SJCRH30 (cell line): ENCODE data around the gene ADRA2A. TPM values are rescaled to one million over a fixed set of nuclear protein-coding genes. Genes with fewer than 3 reads are reported as not detected.

Experiments
- DNase-seq, 2 experiments: peaks; one replicate each; pipeline ENCODE4 v3.0.0-alpha.2; 2015 to 2020
- H3K27ac ChIP-seq: fragments of 250-450 bp; sonication (Bioruptor Pico); 2 replicates; pipeline ENCODE4 v1.5.1; 2020; ENCODE audit warnings: mild to moderate bottlenecking, moderate library complexity
- H3K27me3 ChIP-seq: fragments of 250-450 bp; sonication (Bioruptor Pico); 2 replicates; pipeline ENCODE4 v1.5.1; 2020; ENCODE audit warnings: mild to moderate bottlenecking, moderate library complexity
- H3K36me3 ChIP-seq: fragments of 250-450 bp; sonication (Bioruptor Pico); 2 replicates; pipeline ENCODE4 v1.5.1; 2020; ENCODE audit warnings: mild to moderate bottlenecking, moderate library complexity
- H3K4me1 ChIP-seq: fragments of 250-450 bp; sonication (Bioruptor Pico); 2 replicates; pipeline ENCODE4 v1.5.1; 2020; ENCODE audit warnings: mild to moderate bottlenecking, moderate library complexity
- H3K4me3 ChIP-seq: fragments of 250-450 bp; sonication (Bioruptor Pico); 2 replicates; pipeline ENCODE4 v1.5.1; 2020; ENCODE audit warnings: mild to moderate bottlenecking, moderate library complexity
- H3K9me3 ChIP-seq: fragments of 250-450 bp; sonication (Bioruptor Pico); replicated peaks from 2 replicates; pipeline ENCODE4 v1.5.1; 2020; ENCODE audit warnings: mild to moderate bottlenecking, moderate library complexity
- total RNA-seq: library from RNA; depleted of rRNA; stranded (reverse); fragments of >200 nt; shearing (Covaris generic); gene quantifications from 2 replicates; pipeline ENCODE4 v1.2.3, GENCODE V29; 2014

Gene ADRA2A
- total RNA-seq, 1 experiment from 2014 or later: 0.79 TPM

- Histone ChIP-seq H3K4me3 (no peak overlapping the region), H3K27me3 (no peaks in the 10 kb centered on the region; the same call in 1 of the 2 replicates), H3K4me1 (peaks cover 11% of the 10 kb centered on the region), H3K9me3 (no peaks in the 10 kb centered on the region), H3K27ac (no peak overlapping the region), H3K36me3 (no peaks in the 10 kb centered on the region)
- DNase-seq: no peak
These were observed 35.5 kb downstream of the ADRA2A start for GRCh38 chr10:111112333-111112732.

DNA sequence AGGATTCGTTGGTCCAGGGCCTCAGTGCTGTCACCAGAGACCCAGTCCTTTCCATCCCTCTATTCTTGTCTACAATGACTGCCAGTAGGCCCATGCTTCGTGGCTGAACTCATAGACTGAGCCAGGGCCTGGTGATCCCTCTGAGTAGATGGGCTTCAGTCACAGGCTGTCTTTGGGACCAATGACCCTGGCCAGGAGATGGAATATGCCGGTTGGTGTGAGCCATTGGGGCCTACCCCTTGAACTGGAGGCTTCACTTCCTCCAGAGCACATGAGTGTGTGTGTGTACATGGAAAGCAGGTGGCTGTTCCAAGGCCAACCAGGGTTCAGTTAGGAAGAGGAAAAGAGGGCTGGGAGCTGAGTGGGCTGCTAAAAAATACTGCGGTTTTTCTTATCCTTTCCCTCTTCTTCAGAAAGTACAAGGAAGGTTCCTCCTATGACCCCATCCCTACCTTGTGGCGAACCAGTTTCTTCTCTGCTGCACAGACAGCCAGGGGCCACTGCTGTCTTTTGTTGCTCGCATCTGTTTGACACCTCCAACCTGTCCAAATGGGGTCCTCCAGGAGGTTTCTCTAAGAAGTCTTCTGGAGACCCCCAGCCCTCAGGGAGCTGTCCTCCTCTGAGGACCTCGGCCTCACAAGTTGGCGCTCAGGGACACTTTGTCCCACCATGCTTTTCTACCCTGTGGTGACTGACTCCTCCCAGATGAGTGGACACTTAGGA, 36.6 kb downstream of the ADRA2A start:
- Histone ChIP-seq H3K4me1 (peaks cover 11% of the 10 kb centered on the region), H3K4me3 (no peak overlapping the region), H3K27ac (no peak overlapping the region), H3K27me3 (peaks cover 4% of the 10 kb centered on the region; the same call in 1 of the 2 replicates), H3K36me3 (no peaks in the 10 kb centered on the region), H3K9me3 (no peaks in the 10 kb centered on the region)
- no peak for DNase-seq

DNA sequence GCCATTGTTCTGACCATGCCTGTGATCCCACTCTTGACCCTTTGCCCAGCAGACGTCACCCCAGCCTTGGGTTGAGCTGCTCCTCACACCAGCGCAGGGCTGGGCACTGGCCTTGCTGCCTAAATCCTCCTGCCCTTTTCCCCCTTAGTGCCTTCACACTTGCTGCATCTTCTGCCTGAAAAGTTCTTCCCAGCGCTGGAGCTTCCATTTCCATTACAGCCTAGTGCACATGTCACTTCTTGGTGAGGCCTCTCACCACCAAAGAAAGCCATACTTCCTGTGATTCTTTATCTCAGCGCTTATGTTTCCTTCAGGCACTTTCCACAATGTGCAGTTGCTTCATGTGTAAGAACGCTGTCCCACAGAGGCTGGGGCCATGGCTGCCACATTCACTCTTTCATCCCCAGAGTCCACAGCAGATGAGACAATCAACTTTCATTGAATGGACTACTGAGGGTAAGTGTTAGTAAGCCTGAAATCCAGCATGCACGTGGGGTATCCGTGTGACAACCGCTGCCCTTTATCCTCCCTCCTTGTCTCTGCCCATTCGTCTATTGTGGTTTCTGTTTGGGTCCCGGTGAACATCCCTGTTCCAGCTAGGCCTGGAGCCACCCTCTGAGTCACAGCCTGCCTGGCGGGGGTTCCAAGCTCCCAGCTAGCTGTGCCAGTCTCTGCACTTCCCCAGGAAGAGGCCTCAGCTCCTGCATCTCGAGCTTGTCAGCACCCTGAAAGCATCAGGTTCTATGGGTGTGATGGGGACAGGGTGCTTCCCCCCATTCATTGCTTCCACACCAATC, 37.3 kb downstream of the ADRA2A start:
- no peak overlapping the region for H3K27ac ChIP-seq
- H3K27me3 ChIP-seq: peaks cover 4% of the 10 kb centered on the region; the same call in 1 of the 2 replicates
- H3K9me3 ChIP-seq: no peaks in the 10 kb centered on the region
- H3K4me3 ChIP-seq: no peak overlapping the region
- H3K4me1 ChIP-seq: peaks cover 11% of the 10 kb centered on the region
- no peak for DNase-seq
- H3K36me3 ChIP-seq: no peaks in the 10 kb centered on the region

DNA sequence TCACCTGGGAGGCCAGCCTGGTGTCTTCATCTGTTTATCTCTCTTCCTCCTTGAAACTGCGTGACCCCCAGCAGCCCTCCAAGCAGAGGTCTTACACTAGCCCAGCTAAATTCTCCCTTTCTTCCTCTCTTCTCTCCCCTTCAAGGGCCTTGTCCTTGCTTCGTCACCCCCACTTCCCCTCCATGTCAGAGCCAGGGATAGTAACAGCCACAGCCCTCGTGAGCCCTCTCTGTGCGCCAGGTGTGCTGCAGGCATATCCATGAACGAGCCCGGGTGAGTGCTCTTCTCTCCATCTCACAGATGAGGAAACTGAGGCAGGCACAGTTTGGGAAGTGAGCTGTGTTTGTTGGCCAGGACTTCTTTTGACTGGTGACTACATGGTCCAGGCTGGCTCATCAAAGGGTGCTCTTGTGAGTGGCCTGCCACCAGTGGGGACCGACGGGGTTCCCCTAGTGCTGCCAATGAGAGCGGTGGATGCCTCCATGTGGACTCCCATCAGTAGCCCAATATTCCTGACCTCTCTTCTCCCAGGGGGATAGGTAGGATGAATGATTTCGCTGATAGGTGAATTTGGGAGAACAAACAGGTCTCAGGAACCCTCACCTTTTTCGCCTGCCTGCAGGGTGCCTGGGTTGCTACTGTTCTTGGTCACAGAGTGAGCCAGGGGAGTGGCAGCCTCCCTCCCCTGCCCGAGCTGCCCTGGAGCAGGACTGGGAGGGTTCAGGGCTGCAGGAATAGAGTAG, 38.1 kb downstream of the ADRA2A start:
- DNase-seq: no peak
- H3K27me3 ChIP-seq: peaks cover 4% of the 10 kb centered on the region; the same call in 1 of the 2 replicates

DNA sequence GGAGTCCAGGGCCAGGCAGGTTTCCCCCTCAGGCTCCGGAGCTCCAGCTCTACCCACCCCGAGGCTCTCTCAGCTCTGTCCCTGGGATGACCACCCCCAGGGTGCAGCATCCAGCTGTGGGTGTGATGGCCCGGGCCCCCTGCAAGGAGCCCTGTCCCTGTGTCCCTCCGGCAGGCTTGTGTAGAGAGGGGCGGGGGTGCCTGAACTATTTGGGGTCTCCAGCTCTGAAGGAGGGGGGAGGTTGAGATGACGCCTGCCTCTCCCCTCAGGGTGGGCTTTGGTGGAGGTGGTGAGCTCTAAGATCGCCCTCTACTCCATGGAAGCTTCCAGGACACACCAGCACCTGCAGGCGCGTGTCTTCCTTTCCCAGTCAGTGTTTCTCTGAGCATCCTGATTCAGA, 39.4 kb downstream of the ADRA2A start:
- no peak for DNase-seq
- H3K4me3 ChIP-seq: no peak overlapping the region
- H3K27me3 ChIP-seq: peaks cover 4% of the 10 kb centered on the region; the same call in 1 of the 2 replicates
- H3K9me3 ChIP-seq: no peaks in the 10 kb centered on the region
- H3K4me1 ChIP-seq: peaks cover 3% of the 10 kb centered on the region; the same call in 1 of the 2 replicates
- H3K27ac ChIP-seq: no peak overlapping the region
- H3K36me3 ChIP-seq: no peaks in the 10 kb centered on the region

More for the DNA sequence above, 38.1 kb downstream of the ADRA2A start:
- Histone ChIP-seq H3K36me3 (no peaks in the 10 kb centered on the region), H3K4me3 (no peak overlapping the region), H3K4me1 (peaks cover 4% of the 10 kb centered on the region), H3K9me3 (no peaks in the 10 kb centered on the region), H3K27ac (no peak overlapping the region)

GRCh38 chr10:111116762-111117445, 40.1 kb downstream of the ADRA2A start:
- H3K4me1 ChIP-seq: peaks cover 3% of the 10 kb centered on the region; the same call in 1 of the 2 replicates
- H3K4me3 ChIP-seq: no peak overlapping the region
- no peaks in the 10 kb centered on the region for H3K36me3 ChIP-seq
- peaks cover 4% of the 10 kb centered on the region; the same call in 1 of the 2 replicates for H3K27me3 ChIP-seq
- DNase-seq: no peak
- H3K9me3 ChIP-seq: no peaks in the 10 kb centered on the region
- H3K27ac ChIP-seq: no peak overlapping the region

- no peak for DNase-seq
- H3K4me3 ChIP-seq: no peak overlapping the region
- H3K9me3 ChIP-seq: no peaks in the 10 kb centered on the region
These were observed 40.9 kb downstream of the ADRA2A start for GRCh38 chr10:111117528-111118277.

GRCh38 chr10:111118758-111119157, 41.9 kb downstream of the ADRA2A start:
- Histone ChIP-seq H3K9me3 (no peaks in the 10 kb centered on the region), H3K27ac (no peak overlapping the region), H3K27me3 (peaks cover 4% of the 10 kb centered on the region; the same call in 1 of the 2 replicates), H3K4me1 (peaks cover 3% of the 10 kb centered on the region; the same call in 1 of the 2 replicates), H3K36me3 (no peaks in the 10 kb centered on the region), H3K4me3 (no peak overlapping the region)
- no peak for DNase-seq

More at GRCh38 chr10:111117528-111118277, 40.9 kb downstream of the ADRA2A start:
- Histone ChIP-seq H3K4me1 (peaks cover 3% of the 10 kb centered on the region; the same call in 1 of the 2 replicates), H3K36me3 (no peaks in the 10 kb centered on the region), H3K27ac (no peak overlapping the region), H3K27me3 (peaks cover 4% of the 10 kb centered on the region; the same call in 1 of the 2 replicates)

DNA sequence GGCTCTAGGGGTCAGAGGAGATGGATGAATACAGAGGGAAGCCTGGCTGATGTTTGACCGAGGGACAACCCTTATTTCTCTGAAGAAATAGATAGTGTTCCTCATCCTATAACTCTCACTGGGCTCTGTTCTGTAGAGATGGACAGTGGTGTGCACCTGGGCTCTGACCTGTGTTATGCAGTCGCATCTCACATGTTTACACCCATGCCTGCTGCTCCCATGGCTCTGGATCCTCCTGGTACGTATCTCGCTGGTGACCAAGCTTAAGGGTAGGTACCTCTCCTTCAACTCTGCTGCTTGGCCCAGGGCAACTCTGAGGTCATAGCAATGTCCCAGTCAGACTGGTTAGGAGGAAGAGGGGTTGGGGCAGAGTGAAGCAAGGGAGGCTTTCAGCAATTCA, 42.8 kb downstream of the ADRA2A start:
- H3K36me3 ChIP-seq: no peaks in the 10 kb centered on the region
- H3K4me3 ChIP-seq: no peak overlapping the region
- H3K4me1 ChIP-seq: 0 out of 2 replicates have a peak, but pooled peaks cover 4% of the 10 kb centered on the region

DNA sequence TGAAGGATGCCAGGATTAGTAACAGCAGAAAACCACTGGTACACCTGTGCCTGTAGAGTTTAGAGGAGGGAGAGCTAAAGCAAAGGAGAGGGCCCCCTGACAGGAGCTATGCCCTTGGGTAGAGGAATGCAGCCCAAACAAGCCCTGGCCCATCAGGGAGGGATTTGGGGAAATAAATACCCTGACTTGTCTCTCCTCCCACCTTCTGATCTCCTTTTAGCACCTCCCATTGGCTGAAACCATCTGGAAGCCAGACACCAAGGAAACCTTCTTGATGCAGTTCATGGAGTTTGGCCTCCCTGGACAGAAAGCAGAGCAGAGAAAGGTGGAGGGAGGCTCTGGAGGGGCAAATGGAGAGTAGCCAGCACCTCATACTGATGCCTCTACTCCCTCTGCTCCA, 45.3 kb downstream of the ADRA2A start:
- H3K27me3 ChIP-seq: peaks cover 4% of the 10 kb centered on the region; the same call in 1 of the 2 replicates
- DNase-seq: no peak
- no peaks in the 10 kb centered on the region for H3K36me3 ChIP-seq
- 0 out of 2 replicates have a peak, but pooled peaks cover 4% of the 10 kb centered on the region for H3K4me1 ChIP-seq
- H3K9me3 ChIP-seq: no peaks in the 10 kb centered on the region
- H3K4me3 ChIP-seq: no peak overlapping the region
- no peak overlapping the region for H3K27ac ChIP-seq

More for the DNA sequence above, 42.8 kb downstream of the ADRA2A start:
- Histone ChIP-seq H3K27me3 (peaks cover 4% of the 10 kb centered on the region; the same call in 1 of the 2 replicates), H3K27ac (no peak overlapping the region), H3K9me3 (no peaks in the 10 kb centered on the region)
- no peak for DNase-seq

GRCh38 chr10:111123883-111124282, 47.1 kb downstream of the ADRA2A start:
- H3K4me1 ChIP-seq: 0 out of 2 replicates have a peak, but pooled peaks cover 4% of the 10 kb centered on the region
- no peak overlapping the region for H3K4me3 ChIP-seq
- no peaks in the 10 kb centered on the region for H3K36me3 ChIP-seq
- no peaks in the 10 kb centered on the region for H3K9me3 ChIP-seq
- no peak for DNase-seq
- no peak overlapping the region for H3K27ac ChIP-seq
- no peaks in the 10 kb centered on the region for H3K27me3 ChIP-seq

- DNase-seq: no peak
- H3K36me3 ChIP-seq: no peaks in the 10 kb centered on the region
- no peak overlapping the region for H3K4me3 ChIP-seq
- H3K9me3 ChIP-seq: no peaks in the 10 kb centered on the region
- H3K27me3 ChIP-seq: no peaks in the 10 kb centered on the region
- no peak overlapping the region for H3K27ac ChIP-seq
- peaks cover 4% of the 10 kb centered on the region; the same call in 1 of the 2 replicates for H3K4me1 ChIP-seq
These were observed 48.3 kb downstream of the ADRA2A start for GRCh38 chr10:111125102-111125501.

GRCh38 chr10:111126077-111126476, 49.2 kb downstream of the ADRA2A start:
- Histone ChIP-seq H3K4me3 (no peak overlapping the region), H3K4me1 (peaks cover 4% of the 10 kb centered on the region; the same call in 1 of the 2 replicates), H3K36me3 (no peaks in the 10 kb centered on the region), H3K27me3 (no peaks in the 10 kb centered on the region), H3K9me3 (no peaks in the 10 kb centered on the region), H3K27ac (no peak overlapping the region)
- DNase-seq: no peak
